ENCODE data around the gene CBARP. TPM values are rescaled to one million over a fixed set of nuclear protein-coding genes. Genes with fewer than 3 reads are reported as not detected.

CBARP gene
- total and polyA plus RNA-seq, 2 of the 13 experiments (the other 11 are each of a cell fraction or from before 2014, with no cell fraction given), result 1.2 to 1.4 TPM

DNA sequence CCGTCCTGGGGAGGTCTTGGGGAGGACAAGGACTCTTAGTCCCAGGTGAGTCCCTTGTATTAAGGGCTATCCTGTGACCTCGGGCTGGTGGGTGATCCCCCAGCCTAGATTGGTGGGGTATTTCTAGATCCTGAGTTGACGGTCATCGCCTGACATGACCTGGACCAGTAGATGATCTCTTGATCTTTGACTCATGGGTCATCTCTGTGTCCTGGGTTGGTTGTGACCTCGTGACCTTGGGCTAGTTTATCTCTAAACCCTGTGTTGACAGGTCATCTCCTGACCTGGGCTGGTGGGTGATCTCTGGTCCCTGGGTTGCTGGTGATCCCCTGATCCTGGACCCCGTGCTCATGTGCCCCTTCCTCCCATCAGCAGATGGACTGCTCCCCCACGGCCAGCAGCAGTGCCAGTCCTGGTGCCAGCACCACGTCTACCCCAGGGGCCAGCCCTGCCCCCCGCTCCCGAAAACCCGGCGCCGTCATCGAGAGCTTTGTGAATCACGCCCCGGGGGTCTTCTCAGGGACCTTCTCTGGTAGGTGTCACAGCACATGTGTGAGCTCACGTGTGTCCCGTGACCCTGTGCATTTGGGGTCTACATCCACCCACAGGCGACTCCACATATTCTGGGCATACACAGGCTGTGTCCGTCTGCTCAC lies 16.9 kb upstream of the CBARP start (continued):
- TF ChIP-seq SCMH1 (CRISPR knock-in tag; IDR thresholded peaks at IDR 0.05; ENCODE audit: borderline replicate concordance) (no peak), BRD4 (CRISPR knock-in tag; IDR thresholded peaks at IDR 0.05) (no peak), ZNF577 (CRISPR knock-in tag; IDR thresholded peaks at IDR 0.05; ENCODE audit: borderline replicate concordance, low read depth) (no peak), ZBTB8A (CRISPR knock-in tag; IDR thresholded peaks at IDR 0.05; ENCODE audit: borderline replicate concordance, low read depth) (no peak), DMAP1 (CRISPR knock-in tag; IDR thresholded peaks at IDR 0.05) (no peak), ZNF83 (CRISPR knock-in tag; IDR thresholded peaks at IDR 0.05; ENCODE audit: borderline replicate concordance) (no peak), ZNF776 (CRISPR knock-in tag; IDR thresholded peaks at IDR 0.05) (no peak), KDM5B (CRISPR knock-in tag; IDR thresholded peaks at IDR 0.05; ENCODE audit: borderline replicate concordance) (no peak), ZNF274 (CRISPR knock-in tag; IDR thresholded peaks at IDR 0.05) (no peak), MBD4 (IDR thresholded peaks at IDR 0.05; ENCODE audit: borderline replicate concordance, low read length) (no peak), ZFY (CRISPR knock-in tag; IDR thresholded peaks at IDR 0.05) (no peak), ZNF317 (CRISPR knock-in tag; IDR thresholded peaks at IDR 0.05) (no peak), BRCA1 (CRISPR knock-in tag; IDR thresholded peaks at IDR 0.05) (no peak), ZKSCAN1 (IDR thresholded peaks at IDR 0.05; ENCODE audit: low read length) (no peak), TAF15 (IDR thresholded peaks at IDR 0.05; ENCODE audit: low read depth, low read length, poor library complexity, severe bottlenecking) (no peak), NONO (IDR thresholded peaks at IDR 0.05) (no peak), NONO (CRISPR knock-in tag; conservative IDR thresholded peaks at IDR 0.05) (no peak; the same call in 1 of the 2 replicates), CCDC6 (CRISPR knock-in tag; IDR thresholded peaks at IDR 0.05) (no peak)
- TF ChIP-seq, protein P1, sequence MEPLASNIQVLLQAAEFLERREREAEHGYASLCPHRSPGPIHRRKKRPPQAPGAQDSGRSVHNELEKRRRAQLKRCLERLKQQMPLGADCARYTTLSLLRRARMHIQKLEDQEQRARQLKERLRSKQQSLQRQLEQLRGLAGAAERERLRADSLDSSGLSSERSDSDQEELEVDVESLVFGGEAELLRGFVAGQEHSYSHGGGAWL (CRISPR knock-in tag; IDR thresholded peaks at IDR 0.05), result no peak
- TF ChIP-seq, protein P2, sequence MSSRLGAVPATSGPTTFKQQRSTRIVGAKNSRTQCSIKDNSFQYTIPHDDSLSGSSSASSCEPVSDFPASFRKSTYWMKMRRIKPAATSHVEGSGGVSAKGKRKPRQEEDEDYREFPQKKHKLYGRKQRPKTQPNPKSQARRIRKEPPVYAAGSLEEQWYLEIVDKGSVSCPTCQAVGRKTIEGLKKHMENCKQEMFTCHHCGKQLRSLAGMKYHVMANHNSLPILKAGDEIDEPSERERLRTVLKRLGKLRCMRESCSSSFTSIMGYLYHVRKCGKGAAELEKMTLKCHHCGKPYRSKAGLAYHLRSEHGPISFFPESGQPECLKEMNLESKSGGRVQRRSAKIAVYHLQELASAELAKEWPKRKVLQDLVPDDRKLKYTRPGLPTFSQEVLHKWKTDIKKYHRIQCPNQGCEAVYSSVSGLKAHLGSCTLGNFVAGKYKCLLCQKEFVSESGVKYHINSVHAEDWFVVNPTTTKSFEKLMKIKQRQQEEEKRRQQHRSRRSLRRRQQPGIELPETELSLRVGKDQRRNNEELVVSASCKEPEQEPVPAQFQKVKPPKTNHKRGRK (CRISPR knock-in tag; IDR thresholded peaks at IDR 0.05), result no peak
- TF ChIP-seq, protein P3, sequence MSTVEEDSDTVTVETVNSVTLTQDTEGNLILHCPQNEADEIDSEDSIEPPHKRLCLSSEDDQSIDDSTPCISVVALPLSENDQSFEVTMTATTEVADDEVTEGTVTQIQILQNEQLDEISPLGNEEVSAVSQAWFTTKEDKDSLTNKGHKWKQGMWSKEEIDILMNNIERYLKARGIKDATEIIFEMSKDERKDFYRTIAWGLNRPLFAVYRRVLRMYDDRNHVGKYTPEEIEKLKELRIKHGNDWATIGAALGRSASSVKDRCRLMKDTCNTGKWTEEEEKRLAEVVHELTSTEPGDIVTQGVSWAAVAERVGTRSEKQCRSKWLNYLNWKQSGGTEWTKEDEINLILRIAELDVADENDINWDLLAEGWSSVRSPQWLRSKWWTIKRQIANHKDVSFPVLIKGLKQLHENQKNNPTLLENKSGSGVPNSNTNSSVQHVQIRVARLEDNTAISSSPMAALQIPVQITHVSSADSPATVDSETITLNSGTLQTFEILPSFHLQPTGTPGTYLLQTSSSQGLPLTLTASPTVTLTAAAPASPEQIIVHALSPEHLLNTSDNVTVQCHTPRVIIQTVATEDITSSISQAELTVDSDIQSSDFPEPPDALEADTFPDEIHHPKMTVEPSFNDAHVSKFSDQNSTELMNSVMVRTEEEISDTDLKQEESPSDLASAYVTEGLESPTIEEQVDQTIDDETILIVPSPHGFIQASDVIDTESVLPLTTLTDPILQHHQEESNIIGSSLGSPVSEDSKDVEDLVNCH (CRISPR knock-in tag; IDR thresholded peaks at IDR 0.05), result no peak
- TF ChIP-seq, protein P4, sequence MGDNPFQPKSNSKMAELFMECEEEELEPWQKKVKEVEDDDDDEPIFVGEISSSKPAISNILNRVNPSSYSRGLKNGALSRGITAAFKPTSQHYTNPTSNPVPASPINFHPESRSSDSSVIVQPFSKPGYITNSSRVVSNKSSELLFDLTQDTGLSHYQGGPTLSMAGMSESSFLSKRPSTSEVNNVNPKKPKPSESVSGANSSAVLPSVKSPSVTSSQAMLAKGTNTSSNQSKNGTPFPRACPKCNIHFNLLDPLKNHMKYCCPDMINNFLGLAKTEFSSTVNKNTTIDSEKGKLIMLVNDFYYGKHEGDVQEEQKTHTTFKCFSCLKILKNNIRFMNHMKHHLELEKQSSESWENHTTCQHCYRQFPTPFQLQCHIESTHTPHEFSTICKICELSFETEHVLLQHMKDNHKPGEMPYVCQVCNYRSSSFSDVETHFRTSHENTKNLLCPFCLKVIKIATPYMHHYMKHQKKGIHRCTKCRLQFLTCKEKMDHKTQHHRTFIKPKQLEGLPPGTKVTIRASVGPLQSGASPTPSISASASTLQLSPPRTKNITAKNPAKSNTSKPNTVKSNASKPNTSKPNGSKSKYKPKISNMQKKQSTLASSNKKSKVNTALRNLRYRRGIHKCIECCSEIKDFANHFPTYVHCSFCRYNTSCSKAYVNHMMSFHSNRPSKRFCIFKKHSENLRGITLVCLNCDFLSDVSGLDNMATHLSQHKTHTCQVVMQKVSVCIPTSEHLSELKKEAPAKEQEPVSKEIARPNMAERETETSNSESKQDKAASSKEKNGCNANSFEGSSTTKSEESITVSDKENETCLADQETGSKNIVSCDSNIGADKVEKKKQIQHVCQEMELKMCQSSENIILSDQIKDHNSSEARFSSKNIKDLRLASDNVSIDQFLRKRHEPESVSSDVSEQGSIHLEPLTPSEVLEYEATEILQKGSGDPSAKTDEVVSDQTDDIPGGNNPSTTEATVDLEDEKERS (CRISPR knock-in tag; IDR thresholded peaks at IDR 0.05), result peak; percentile 50; the same call in 1 of the 2 replicates
- TF ChIP-seq, protein P5, sequence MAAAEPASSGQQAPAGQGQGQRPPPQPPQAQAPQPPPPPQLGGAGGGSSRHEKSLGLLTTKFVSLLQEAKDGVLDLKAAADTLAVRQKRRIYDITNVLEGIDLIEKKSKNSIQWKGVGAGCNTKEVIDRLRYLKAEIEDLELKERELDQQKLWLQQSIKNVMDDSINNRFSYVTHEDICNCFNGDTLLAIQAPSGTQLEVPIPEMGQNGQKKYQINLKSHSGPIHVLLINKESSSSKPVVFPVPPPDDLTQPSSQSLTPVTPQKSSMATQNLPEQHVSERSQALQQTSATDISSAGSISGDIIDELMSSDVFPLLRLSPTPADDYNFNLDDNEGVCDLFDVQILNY (CRISPR knock-in tag; conservative IDR thresholded peaks at IDR 0.05), result no peak
